Stimulated activated CD4-positive, alpha-beta T cell treated with anti-CD3 and anti-CD28 coated beads, Interleukin-1b, Interleukin-23, amount 100 ng/mL, for 48 hours (primary cell): ENCODE data around the gene PIK3C3.
A peak's percentile ranks its signal among the peaks of the same experiment; 100 is the strongest.

Experiments
- DNase-seq: peaks from one replicate; pipeline ENCODE4 v3.0.0-alpha.2; 2020

PIK3C3 gene

DNA sequence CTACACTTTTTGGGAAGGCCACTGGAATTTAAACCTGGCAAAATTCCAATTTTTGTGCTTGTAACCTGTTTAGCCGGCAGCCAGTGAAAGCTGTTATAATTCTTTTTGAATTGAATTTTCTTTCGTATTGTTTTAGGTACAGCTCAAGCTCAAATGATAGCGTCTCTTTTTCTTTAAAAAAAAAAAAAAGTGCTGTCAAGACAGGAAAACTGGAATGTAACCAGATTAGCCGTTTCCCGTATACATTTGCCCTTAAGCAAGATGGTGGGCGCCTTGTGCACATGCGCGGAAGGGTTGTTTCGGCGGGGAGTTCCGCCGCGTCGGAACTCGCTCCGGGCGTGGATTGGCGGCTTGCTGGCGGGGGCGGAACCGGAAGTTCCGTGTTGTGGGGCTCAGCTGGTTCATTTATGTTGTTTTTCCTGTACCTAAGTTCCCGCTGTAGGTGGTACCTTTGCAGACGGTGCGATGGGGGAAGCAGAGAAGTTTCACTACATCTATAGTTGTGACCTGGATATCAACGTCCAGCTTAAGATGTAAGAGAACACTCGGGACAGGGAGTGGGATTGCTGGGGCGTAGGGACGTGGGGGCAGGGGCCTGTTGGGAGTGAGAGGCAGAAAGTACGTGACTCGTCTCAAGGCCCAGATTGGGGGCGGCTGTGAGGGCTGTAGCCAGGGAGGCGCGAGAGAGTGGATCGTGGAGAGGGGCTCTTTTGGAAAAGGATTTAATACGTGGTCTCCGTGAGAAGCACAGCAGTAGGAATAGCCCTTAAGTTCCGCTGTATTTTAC is at the start of gene PIK3C3:
PIK3C3 (plus strand) TSS at position 408 of the 787 bp plus-strand sequence; CDS start at position 466, 58 bp downstream.
- DNase-seq, result peak; percentile 95

DNA sequence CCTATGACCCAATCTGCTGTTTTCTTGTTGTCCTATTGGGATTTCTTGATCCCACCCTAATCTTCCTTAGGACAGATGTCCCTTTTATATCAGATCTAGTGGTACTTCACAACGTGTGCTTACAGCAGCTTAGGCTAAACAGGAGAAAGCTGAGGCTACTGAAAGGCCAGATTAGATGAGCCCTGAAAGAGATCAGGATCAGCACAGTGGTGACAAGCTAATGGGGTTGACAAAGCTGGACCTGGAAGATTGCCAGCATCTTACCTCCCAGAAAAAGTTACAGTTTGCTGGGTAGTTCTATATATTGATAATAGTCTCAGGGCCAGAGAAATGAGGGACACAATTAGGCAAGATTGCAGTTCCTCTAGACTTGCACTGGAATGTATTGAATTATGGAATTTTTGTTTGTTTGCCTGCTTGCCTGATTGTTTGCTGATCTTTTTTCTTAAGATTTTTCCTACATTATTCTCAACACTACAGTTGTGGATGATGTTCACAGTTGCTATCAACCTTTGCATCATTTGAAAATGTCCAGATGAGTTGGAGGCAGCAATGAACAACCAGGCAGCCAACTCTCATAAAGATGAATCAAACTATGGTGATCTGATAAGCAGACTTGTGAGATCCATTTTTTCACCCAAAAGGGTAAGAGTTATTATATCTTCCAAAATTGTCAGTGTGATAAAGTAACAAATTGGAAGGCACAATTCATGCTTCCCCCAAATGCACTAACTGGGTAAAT is 49.1 kb upstream of the PIK3C3 start:
- DNase-seq, result no peak

DNA sequence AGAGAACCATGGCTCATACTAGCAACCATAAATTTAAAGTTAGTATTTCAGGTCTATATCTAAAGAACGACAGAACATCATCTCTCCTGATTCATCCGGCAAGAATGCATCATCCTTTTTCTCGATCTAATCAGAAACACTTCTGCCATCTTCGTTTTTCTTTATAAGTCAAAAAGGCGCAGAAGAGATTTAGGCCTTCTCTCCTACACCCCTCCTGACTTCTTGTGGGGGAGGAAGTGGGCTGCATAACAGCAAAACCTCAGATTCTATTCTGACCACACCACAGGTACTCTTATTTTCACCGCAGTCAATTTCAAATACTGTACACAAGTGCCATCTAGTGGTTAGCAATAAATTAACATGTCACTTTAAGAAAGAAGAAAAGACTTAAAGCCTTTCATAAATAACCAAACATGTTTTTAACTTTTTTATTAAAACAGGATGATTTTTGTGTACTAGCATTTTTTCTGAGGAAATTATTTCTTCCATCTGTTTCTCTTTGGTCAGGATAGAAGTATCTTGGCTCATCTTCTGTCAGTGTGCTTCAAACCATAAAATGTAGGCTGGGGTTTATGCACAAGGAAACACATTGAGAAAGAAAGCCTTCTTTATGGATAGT is 48.4 kb upstream of the PIK3C3 start:
- peak; percentile 37 for DNase-seq

DNA sequence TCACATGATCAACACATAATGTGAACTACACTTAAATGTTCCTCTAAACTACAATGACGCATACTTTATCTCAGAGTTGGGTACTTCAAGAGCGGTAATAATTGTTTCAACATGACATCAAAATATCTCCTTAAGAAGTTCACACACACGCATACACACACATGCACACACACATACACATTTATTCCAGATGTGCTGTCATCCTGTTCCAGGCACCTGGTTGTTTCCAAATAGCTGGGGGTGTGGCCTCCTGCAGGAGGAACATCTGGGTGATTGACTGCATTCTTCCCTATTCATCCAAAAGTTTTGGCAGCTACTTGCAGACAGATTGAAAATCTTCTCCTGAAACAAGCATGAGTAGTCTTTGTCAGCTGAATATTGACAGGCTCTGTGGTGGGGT is 37.9 kb upstream of the PIK3C3 start:
- no peak for DNase-seq

DNA sequence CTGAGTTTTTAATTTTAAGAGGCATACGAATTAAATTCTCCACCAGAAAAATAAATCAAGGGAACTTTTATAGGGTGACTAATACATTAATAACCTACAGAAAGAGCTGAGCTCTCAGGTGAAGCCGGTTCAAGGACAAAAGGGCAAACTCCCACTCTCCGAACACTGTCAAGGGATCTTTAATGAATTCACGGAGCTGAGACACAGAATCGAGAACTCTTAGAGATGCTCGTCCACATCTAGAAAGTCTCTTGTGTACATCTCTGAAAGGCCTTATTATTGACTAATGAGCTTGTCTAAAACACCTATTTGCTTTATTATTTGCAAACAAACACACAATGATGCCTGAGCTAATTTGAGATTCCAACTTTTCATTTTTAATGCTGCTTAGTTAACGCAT is 33.3 kb upstream of the PIK3C3 start:
- no peak for DNase-seq

DNA sequence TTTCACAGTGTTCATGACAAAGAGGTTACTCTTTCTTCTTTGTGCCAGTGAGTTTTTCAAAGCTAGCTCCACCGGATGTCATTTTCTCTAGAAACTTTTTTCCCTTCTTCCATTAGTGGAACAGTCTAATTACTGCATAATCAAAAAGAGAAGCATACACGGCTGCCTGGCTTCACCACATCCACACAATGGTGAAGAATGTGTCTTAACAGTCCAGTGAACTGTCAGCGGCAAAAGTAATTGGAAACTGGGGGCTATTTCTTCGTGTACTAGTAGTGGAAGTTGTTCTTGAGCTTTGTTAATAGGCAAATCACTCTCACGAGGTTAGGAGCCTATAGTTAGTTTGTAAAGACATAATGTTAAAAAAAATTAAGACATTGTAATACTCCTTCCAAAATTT is 32.9 kb upstream of the PIK3C3 start:
- DNase-seq, result no peak

DNA sequence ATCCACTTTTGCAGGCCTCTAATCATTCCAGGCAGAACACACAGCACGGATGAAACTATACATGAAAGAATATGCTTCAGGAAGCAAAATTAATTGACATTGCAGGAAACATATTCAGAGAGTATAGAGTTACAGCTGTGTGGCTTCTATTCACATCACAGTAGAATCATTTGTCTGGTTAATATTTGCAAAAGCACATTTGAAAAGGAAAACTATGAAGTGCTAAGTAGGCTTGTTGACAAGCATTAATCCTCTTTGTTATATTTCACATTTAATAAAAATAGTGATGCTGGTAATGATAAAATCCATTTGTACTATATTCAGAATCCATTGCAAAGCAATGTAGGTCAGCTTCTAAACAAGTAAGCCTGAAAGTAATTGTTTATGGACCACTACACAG is 32.2 kb upstream of the PIK3C3 start:
- no peak for DNase-seq

DNA sequence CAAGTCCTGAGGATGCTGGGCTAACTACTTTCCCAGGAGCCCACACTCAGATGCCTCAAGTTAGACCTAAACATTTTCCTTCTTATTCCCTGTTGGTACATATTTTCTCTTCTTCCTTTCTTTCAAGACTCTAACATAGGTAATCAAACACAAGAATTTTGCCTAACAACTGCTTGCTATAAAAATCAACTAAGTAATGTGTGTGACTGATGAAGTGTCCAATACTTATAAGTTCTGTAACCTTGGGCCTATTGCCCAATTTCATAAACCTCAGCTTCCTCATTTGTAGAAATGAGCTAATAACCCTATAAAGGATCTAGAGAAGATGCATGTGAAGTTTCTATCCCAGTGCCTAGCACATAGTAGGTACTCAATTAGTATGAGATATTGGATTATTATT is 31.6 kb upstream of the PIK3C3 start:
- no peak for DNase-seq

DNA sequence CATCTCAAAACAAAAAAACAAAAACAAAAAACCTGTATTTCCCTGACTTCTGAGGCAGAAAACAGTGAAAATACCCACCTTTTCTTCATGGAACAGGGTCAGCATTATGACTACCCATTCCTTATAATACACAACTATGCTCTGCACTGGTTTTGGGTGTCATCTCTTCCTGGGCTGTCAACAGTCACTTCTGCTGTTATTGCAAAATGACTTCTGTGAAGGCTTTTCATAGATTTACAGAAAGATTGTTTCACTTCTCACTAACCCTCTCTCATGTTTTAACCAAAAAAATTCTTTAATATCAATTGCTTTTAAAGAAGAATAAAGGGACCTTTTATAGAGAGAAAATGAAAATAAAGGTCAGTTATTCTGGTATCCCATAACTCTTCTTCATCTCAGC is 26.5 kb upstream of the PIK3C3 start:
- DNase-seq, result no peak

DNA sequence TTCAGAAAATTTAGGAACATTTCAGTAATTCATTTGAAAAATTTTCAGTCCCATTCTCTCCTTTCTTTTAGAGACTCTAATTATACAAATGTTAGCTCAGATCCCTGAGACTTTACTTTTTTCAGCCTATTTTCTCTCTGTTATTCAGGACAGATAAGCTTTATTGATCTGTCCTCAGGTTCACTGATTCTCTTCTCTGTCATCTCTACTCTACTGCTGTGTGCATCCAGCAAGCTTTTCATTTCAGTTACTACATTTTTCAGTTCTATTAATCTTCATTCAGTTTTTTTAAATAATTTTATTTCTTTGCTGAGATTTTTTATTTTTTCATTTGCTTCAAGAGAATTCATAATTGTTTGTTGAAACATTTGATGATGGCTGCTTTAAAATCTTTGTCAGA is 22.1 kb upstream of the PIK3C3 start:
- DNase-seq, result no peak

DNA sequence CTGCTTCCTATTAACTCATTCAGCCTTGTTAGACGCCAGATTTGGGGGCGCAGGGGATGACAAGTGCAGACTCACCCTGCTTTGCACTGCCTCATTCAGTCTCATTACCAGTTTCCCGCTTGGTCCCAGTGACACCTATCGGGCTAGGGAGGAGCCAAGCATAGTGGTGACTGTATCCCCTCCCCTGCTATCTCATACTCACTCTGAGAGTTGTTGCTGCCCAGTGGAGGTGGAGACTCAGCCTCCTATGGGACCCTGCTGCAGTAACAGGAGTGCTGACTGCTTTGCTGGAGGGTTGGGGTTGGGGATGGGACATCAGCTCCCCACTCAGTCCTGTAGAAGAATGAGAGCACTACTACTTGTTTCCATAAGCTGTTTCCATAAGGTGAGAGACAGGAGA is 21.3 kb upstream of the PIK3C3 start:
- no peak for DNase-seq

DNA sequence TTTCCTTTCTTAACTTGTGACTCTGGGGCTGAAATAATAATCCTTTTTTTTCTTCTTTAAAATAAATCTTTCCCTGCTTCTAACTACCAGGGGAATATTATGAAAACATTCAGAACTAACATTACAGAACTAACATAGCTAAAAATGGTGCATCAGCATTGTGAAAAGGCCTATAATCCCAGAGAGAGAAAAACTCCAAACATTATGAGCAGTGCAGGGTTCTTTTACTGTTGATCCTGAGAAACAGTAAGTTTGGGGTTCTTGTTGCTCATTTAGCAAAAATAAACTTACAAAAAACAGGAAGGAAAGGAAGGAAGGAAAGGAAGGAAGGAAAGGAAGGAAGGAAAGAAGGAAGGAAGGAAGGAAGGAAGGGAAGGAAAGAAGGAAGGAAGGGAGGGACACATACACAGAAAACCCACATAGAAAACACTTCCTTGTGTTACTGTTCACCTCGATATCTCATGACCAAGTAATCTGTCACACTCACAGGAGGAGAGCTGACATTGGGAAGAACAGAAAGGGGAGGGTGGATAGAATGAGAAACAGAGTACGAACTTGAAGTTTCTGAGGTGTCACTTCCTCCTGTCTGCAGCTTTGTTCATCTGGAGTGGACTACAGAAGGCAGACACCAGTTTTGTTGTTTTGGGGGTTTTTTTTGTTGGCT is 18.4 kb upstream of the PIK3C3 start:
- no peak for DNase-seq

DNA sequence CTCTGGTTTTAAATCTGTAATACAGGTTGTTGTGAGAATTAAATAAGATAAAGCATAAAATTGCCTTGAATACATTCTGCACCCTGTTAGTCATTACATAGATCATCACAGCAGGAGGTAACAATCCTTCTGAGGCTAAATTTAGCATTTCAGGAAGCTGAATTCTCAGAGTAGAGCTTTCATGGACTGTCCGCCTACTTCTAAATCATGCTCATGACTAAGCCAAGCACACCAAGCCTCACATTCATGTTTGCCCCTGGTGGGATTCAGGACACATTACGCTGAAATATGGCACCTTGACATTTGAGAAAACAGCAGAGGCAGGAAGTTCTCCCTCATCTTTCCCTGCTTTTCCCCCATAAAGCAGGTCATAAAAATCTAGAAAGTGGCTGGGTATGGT is 16.6 kb upstream of the PIK3C3 start:
- no peak for DNase-seq

DNA sequence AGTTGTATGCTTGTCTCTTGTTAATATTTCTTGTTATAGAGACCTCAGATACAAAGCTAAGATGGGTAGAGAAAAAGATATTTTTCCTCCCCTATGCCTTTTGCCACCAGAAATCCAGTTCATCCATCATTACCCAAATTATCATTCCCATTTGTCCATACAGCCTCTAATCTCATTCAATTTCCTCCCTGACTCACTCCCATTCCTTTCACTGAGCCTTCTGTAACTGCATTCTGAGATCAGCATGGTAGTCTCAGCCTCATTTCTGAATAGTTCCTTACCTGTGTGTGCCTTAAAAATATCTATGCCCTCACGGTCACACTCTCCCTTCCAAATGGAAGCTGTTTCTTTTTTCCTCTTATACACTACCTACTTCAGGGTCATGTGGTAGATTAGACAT is 15.7 kb upstream of the PIK3C3 start:
- no peak for DNase-seq

DNA sequence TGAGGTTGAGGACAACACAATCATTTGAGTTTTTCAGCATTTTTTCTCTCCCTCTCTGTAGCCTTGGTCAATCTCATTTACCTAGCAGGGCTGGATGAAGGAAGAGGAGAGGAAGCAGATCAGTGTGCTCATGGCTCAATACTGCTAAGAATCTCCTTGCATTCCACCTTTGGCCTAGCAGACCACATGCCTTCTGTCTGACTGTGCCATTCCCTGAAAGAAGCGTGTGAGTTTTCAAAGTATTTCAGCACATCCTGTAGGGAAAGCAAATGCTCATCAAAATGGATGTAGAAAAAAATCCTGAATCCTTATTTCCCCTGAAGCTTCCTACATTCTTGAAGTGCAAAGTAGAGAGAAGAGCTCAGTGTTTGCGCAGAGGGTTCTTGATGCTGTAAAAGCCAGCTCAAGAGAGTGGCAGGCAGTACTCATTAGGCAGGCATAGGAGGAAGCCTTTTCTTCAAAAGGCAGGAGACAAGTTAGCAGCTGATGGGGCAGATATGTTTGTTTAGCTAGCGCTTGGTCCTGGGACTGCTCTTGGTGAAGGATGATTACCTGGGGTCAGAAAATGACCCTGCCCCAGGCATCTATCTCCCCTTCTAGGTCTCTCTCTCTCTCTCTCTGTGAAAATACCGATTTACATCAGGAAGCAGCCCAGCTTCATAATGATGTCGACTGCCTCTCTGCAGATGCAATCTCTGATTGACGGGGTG is 14.4 kb upstream of the PIK3C3 start:
- no peak for DNase-seq

DNA sequence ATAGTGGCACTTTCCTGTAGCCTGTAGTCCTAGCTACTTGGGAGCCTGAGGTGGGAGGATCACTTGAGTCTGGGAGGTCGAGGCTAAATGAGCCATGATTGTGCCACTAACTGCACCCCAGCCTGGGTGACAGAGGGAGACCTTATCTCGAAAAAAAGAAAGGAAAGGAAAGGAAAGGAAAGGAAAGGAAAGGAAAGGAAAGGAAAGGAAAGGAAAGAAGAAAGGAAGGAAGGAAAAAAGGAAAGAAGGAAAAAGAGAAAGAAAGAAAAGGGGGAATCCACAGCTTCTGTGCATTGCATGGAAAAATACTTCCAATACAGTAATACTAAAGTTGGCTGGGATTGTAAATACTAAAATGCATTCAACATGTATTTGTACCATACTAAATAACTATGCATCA is 12.8 kb upstream of the PIK3C3 start:
- DNase-seq, result no peak

DNA sequence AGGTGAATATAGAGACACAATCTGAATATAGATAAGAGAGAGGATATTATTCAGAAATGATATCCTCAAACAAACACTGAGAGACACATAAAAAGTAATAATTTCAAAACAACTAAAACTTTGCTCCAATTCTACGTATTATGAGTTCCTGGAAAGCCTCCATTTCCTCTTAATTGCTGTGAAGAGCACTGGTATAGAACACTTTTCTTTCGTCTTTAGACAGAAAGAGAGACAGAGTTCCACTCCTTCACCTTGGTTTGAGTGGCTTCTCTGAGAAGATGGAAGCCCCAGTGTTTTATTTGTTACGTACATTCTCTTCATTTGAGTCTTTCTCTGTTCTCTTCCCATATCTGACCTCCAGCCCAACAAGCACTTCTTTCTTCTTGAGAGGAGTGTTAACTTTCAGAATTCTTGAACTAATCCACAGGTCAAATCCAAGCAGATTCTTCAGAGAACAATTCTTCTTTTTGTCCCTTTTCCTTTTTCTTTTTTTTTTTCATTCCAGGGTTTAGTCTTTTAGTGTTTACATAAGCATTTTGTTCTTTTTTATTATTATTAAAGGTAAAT is 6.4 kb upstream of the PIK3C3 start:
- DNase-seq, result no peak

DNA sequence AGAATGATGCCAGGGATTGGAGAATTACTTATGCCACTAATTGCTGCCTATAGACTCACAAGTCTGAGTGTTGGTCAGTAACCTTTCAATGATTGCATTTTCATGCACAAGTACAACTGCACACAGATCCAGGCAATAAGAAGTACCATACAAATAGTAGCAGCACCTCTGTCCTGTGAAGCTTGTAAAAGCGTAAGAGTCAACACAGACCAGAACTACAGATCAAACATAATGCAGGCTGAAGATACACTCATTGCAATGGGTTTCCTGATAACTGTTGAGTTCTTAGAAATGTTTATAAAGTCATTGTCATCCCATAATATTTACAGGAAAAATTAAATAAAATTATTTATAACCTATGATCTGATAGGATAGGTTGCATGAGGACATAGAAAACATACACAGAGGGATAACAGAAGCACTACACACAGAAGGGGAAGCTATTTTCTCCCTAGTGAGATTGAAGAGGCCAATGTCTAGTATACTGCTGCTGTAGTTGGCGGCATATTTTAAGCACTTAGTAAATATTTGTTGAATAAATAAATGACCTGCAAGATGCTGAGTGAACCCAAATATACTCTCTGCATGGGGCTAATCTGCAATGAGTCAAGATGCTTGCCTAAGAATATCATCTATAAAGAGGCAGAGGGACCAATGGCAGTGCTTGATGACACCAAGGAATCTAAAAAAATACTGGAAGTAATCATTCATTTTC is 5.7 kb upstream of the PIK3C3 start:
- DNase-seq, result no peak

DNA sequence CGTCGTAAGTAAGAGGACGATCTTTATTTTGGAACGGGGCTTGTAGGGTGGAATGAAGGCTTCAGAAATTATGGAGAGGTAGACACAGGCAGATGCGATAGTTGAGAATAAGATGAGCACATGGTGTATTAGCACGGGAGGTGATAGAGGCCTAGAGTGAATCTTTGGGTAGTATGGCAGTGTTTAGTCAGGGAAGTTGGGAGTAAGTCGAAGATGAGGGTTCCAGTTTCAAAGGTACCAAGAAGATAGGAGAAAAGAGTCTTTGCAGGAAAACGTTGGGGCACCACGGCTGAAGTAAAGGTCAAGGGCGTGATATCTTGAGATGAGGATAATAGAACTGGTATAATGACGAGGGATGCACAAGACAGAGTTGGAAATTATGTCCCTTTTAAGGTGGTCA is 654 bp downstream of the PIK3C3 start:
- DNase-seq, result no peak

DNA sequence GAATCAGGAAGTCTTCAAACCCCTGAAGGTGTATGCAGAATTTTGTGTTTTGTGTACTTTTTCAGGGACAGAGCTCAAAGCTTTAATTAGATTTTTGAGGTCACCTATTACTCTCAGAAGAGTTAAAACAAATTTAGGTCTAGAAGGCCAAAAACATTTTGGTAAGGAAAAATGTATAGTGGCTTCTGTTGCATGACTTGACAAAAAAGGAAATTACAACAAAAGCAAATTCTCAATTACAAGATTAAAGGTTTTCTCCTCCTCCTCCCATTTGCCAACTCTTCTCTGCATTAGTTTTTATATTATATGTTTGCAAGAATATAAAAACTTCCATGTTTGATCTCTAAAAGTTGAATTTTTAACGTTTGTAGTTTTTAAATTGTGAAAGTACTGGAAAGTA is 4.0 kb downstream of the PIK3C3 start:
- DNase-seq, result no peak

DNA sequence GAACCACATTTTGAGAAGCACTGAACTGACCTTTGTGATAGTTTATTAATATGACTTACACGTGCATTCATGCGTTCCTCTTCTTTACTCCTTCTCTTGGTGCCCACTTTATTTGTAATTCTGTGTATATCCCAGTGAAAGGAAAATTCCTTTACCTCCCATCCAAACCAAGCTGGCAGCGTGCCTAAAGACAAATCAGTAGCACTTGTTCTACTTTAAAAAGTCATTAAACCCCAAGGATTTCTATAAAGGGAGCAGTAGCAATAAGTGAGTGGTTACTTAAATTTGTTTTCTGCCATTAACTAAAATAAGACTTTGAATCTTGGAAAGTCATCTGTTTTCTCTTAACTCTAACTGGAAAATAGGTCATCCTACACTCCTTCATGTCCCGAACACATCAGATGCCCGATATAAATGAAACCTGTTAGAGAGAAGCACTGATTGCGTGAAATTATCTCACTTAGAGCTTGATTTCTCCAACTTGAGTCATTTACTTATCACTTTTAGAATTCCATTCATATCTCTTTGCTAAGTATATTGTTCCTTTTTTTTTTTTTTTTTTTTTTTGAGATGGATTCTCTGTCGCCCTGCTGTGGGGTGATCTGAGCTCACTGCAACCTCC is 10.7 kb downstream of the PIK3C3 start:
- DNase-seq, result no peak
